Right lobe of liver (tissue), 6 donors: Measurements from ENCODE around the gene SCNN1B. TPM values are rescaled to one million over a fixed set of nuclear protein-coding genes. Genes with fewer than 3 reads are reported as not detected.

Experiments used
- ATAC-seq, 4 donors: fragments of 200-7000 bp; cut with Tn5 transposase; one replicate each; pipeline ENCODE4 v1.9.1; 2020; ENCODE audit warnings: mild to moderate bottlenecking in 4 of 4, moderate library complexity in 4 of 4
- DNase-seq, 3 donors: peaks; one replicate each; pipeline ENCODE4 v3.0.0-alpha.2; 2020
- H3K27ac ChIP-seq, 3 donors: fragments of 200-600 bp; one replicate each; pipeline ENCODE4 v1.8.0; 2022
- H3K27me3 ChIP-seq, 2 donors: fragments of 200-600 bp; one replicate each; pipeline ENCODE4 v1.8.0; 2022
- H3K36me3 ChIP-seq, 4 donors: fragments of 200-600 bp; sonication (generic) in 1 of 4; one replicate each; pipeline versions ENCODE4 v1.5.1 to v1.8.0; 2017 to 2022; ENCODE audit warnings: control low read depth in 1 of 4
- H3K4me1 ChIP-seq, 4 donors: fragments of 200-600 bp; sonication (generic) in 1 of 4; one replicate each; pipeline versions ENCODE4 v1.5.1 to v1.8.0; 2017 to 2022; ENCODE audit warnings: control low read depth in 1 of 4
- H3K4me3 ChIP-seq, 3 donors: fragments of 200-600 bp; one replicate each; pipeline ENCODE4 v1.8.0; 2022
- H3K9me3 ChIP-seq, 4 donors: fragments of 200-600 bp; sonication (generic) in 1 of 4; one replicate each; pipeline versions ENCODE4 v1.5.1 to v1.8.0; 2017 to 2022; ENCODE audit warnings: control low read depth in 1 of 4
- CTCF ChIP-seq, 4 donors: fragments of 200-600 bp in 3 of 4; fragments of 450-650 bp in 1 of 4; IDR thresholded peaks; one replicate each; pipeline versions ENCODE4 v1.5.1 to v1.8.0; 2016 to 2022; ENCODE audit warnings: antibody characterized with exemption in 4 of 4, mild to moderate bottlenecking in 2 of 4
- POLR2A ChIP-seq: fragments of 450-650 bp; IDR thresholded peaks from one replicate; pipeline ENCODE4 v1.6.1; 2017; ENCODE audit warnings: antibody characterized with exemption, mild to moderate bottlenecking
- WGBS: methylation state at CpG from one replicate; pipeline ENCODE4 v1.1.6; 2018; ENCODE audit warnings: low coverage, low lambda C conversion rate; ENCODE audit not compliant: insufficient coverage; ENCODE audit errors: missing lambda C conversion rate; 5-methylcytosine and 5-hydroxymethylcytosine counted together
- intact Hi-C, 2 donors: fragments of 100-400 bp; cut with DNase I; formaldehyde crosslinking; loops; one replicate each; pipeline versions ENCODE4 v1.11.2 to v1.14.1; 2022
- total RNA-seq, 6 experiments: library from RNA; depleted of rRNA in 2 of 6; stranded (reverse); fragments of >200 nt in 2 of 6; fragmentation: NEBNext Ultra II Directional in 3 of 6; extraction: Animal tissue kit (Norgen Biotek cat#: 25700) in 3 of 6; gene quantifications; one replicate each; pipeline versions ENCODE4 v1.1.0 to v1.2.4, GENCODE V29; 2016 to 2023
- donor health status: DM: no; HTN: yes; CAD: no.
- donor health status: DM: no; HTN: no; CAD: no.
- donor health status: DM: no; HTN: no; CAD: no.
- donor health status: DM: no; HTN: yes; CAD: no.
- donor health status: DM: no; HTN: yes; CAD: no.

SCNN1B gene
- total RNA-seq, 6 experiments from 2014 or later: 0.12 to 0.13 TPM; not detected in 4

- WGBS: 65% methylated on average over 4 of the region's 4 CpGs
- H3K9me3 ChIP-seq: no peaks in the 10 kb centered on the region
- no peak overlapping the region for H3K27ac ChIP-seq
- ATAC-seq (no peak), DNase-seq (no peak)
- H3K4me3 ChIP-seq: no peak overlapping the region
- no peaks in the 10 kb centered on the region for H3K4me1 ChIP-seq
- intact Hi-C loops: no loop called here
- TF ChIP-seq CTCF (IDR thresholded peaks at IDR 0.05) (no peak), POLR2A (no peak)
- H3K36me3 ChIP-seq: no peaks in the 10 kb centered on the region
- H3K27me3 ChIP-seq: no peaks in the 10 kb centered on the region
Observed at GRCh38 chr16:23286131-23286532, 16.0 kb upstream of the SCNN1B start.

GRCh38 chr16:23288209-23288608, 13.9 kb upstream of the SCNN1B start:
- 36% methylated on average over 3 of the region's 3 CpGs for WGBS
- intact Hi-C loops: no loop called here
- H3K36me3 ChIP-seq: no peaks in the 10 kb centered on the region
- DNase-seq (no peak), ATAC-seq (no peak)
- no peaks in the 10 kb centered on the region for H3K4me1 ChIP-seq
- H3K9me3 ChIP-seq: no peaks in the 10 kb centered on the region
- no peak overlapping the region for H3K4me3 ChIP-seq
- no peak for TF ChIP-seq POLR2A
- H3K27ac ChIP-seq: no peak overlapping the region
- no peaks in the 10 kb centered on the region for H3K27me3 ChIP-seq

- no peak for ATAC-seq
- Histone ChIP-seq H3K27me3 (no peaks in the 10 kb centered on the region), H3K4me3 (no peak overlapping the region), H3K4me1 (no peaks in the 10 kb centered on the region), H3K9me3 (no peaks in the 10 kb centered on the region), H3K27ac (no peak overlapping the region), H3K36me3 (no peaks in the 10 kb centered on the region)
- DNase-seq: no peak
- intact Hi-C loops: no loop called here
- no peak for TF ChIP-seq POLR2A
- no peak for TF ChIP-seq CTCF (IDR thresholded peaks at IDR 0.05)
- WGBS: 77% methylated on average over 4 of the region's 9 CpGs
Observed at GRCh38 chr16:23288726-23289512, 13.2 kb upstream of the SCNN1B start.

GRCh38 chr16:23290189-23291062, 11.7 kb upstream of the SCNN1B start:
- Histone ChIP-seq H3K27me3 (no peaks in the 10 kb centered on the region), H3K27ac (no peak overlapping the region), H3K36me3 (no peaks in the 10 kb centered on the region), H3K4me3 (no peak overlapping the region), H3K9me3 (no peaks in the 10 kb centered on the region), H3K4me1 (no peaks in the 10 kb centered on the region)
- 37% methylated on average over 11 of the region's 12 CpGs for WGBS
- no peak for TF ChIP-seq POLR2A
- TF ChIP-seq CTCF (IDR thresholded peaks at IDR 0.05): no peak
- no peak for DNase-seq
- intact Hi-C loops: no loop called here
- no peak for ATAC-seq

- no peaks in the 10 kb centered on the region for H3K36me3 ChIP-seq
- intact Hi-C loops: no loop called here
- no peak for DNase-seq
- H3K27me3 ChIP-seq: no peaks in the 10 kb centered on the region
- H3K27ac ChIP-seq: no peak overlapping the region
- 73% methylated on average over 6 of the region's 6 CpGs for WGBS
- ATAC-seq: no peak
- no peaks in the 10 kb centered on the region for H3K9me3 ChIP-seq
- no peak for TF ChIP-seq POLR2A
- TF ChIP-seq CTCF (IDR thresholded peaks at IDR 0.05): no peak
- no peaks in the 10 kb centered on the region for H3K4me1 ChIP-seq
- no peak overlapping the region for H3K4me3 ChIP-seq
Observed at GRCh38 chr16:23293016-23293415, 9.1 kb upstream of the SCNN1B start.
